Measurements from ENCODE around the gene TXNRD3.

TXNRD3 gene

DNA sequence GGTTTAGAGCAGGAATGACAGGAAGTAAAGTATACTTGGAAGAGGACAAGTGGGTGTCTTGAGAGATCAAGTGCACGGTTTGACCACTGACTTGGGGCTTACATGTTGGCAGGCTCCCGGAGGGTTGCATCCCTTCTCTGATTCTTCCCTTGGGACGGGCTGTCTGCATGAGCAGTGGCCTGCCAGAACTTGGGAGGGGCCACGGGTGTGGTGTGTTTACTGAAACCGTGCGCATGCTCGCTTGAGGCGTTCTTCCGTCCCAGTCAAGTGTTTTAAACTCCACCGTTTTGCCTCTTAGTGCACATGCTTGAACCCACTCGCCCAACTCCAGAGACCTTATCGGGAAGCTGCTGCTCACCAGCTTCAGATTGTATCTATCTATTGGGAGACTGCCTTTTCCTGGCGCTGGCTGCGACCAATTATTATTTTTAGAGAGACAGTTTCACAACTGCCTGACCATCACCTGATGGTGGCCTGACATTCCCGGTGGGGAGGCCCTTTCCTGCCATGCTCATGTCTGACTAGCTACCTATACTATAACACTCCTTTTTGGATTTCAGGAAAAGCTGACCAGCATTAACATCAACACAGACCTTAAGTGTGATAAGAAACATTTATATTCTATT, 81.3 kb downstream of the TXNRD3 start:
- Mint-ChIP-seq H3K27me3 (ENCODE audit: low read depth) (peaks cover 3% of the 10 kb centered on the region), H3K27ac (no peak overlapping the region), H3K9me3 (no peaks in the 10 kb centered on the region), H3K4me3 (no peak overlapping the region), H3K36me3 (ENCODE audit: low read depth) (no peaks in the 10 kb centered on the region), H3K4me1 (ENCODE audit: low read depth) (no peaks in the 10 kb centered on the region)
- no peak for DNase-seq (ENCODE audit: low spot score)

GRCh38 chr3:126571078-126571477, 83.8 kb downstream of the TXNRD3 start:
- H3K4me1 Mint-ChIP-seq (ENCODE audit: low read depth) = no peaks in the 10 kb centered on the region
- no peaks in the 10 kb centered on the region for H3K9me3 Mint-ChIP-seq
- no peak for DNase-seq (ENCODE audit: low spot score)
- peaks cover 8% of the 10 kb centered on the region for H3K27me3 Mint-ChIP-seq (ENCODE audit: low read depth)
- no peak overlapping the region for H3K4me3 Mint-ChIP-seq
- no peak overlapping the region for H3K27ac Mint-ChIP-seq
- no peaks in the 10 kb centered on the region for H3K36me3 Mint-ChIP-seq (ENCODE audit: low read depth)

- no peaks in the 10 kb centered on the region for H3K36me3 Mint-ChIP-seq (ENCODE audit: low read depth)
- H3K27me3 Mint-ChIP-seq (ENCODE audit: low read depth) = peaks cover 13% of the 10 kb centered on the region
- H3K4me1 Mint-ChIP-seq (ENCODE audit: low read depth) = no peaks in the 10 kb centered on the region
- no peaks in the 10 kb centered on the region for H3K9me3 Mint-ChIP-seq
- no peak overlapping the region for H3K4me3 Mint-ChIP-seq
- no peak overlapping the region for H3K27ac Mint-ChIP-seq
- no peak for DNase-seq (ENCODE audit: low spot score)
These were observed 84.8 kb downstream of the TXNRD3 start for GRCh38 chr3:126570103-126570541.

DNA sequence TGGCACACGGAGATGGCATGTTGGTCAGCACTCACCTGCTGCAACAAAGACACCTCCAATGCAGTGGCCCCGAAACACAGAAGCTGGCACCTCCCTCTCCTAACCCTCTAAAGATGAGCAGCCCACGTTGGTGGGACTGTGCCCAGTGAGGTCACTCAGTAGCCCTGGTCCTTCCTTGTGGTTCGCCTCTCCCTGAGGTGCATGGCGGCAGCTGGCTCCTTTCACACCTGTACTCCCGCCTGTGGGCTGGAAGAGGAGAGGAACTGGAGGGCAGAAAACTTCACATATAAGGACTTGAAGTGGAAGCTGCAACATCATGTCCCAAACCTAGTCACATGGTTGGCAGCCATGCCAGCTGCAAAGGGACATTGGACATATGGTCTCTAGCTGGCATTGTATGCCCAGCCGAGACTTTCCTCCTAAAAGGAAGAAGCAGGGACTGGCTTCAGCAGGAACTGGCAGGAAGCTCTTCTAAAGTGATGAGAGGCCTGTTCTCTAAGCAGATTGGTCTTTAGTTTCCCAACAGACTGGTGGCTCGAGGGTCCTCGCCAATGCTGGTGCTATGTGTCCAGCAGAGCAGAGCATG, 85.4 kb downstream of the TXNRD3 start:
- no peak for DNase-seq (ENCODE audit: low spot score)
- no peak overlapping the region for H3K4me3 Mint-ChIP-seq
- H3K36me3 Mint-ChIP-seq (ENCODE audit: low read depth) = no peaks in the 10 kb centered on the region
- H3K4me1 Mint-ChIP-seq (ENCODE audit: low read depth) = no peaks in the 10 kb centered on the region
- no peak overlapping the region for H3K27ac Mint-ChIP-seq
- no peaks in the 10 kb centered on the region for H3K9me3 Mint-ChIP-seq
- H3K27me3 Mint-ChIP-seq (ENCODE audit: low read depth) = peaks cover 16% of the 10 kb centered on the region

DNA sequence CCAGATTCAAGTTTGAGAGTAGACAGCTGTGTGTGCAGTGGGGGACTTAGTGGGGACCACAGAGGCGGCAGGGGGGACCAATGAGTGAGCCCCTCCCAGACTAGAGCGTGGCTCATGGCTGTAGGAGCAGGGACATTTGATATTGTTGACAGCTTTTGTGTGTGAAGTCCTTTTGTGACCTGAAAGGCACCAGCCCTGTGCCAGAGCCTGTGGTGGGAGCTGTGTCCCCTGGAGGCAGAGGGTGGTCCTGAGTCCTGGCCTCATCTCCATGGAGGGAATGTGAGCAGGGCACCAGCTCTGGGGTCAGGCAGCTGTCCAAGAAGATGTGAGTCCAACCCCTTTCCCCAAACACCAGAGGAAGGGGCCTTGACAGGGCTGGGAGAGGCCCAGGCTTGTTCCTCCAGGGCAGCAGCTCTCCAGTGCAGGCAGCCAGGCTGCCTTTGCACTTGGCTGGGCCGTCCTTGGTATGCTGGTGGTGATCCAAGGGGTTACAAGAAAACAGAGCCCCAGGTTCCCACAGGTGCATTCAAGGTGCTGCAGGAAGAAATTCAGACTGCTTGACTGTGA, 86.1 kb downstream of the TXNRD3 start:
- no peaks in the 10 kb centered on the region for H3K36me3 Mint-ChIP-seq (ENCODE audit: low read depth)
- peaks cover 16% of the 10 kb centered on the region for H3K27me3 Mint-ChIP-seq (ENCODE audit: low read depth)
- no peak overlapping the region for H3K4me3 Mint-ChIP-seq
- no peak for DNase-seq (ENCODE audit: low spot score)
- H3K9me3 Mint-ChIP-seq = no peaks in the 10 kb centered on the region
- H3K27ac Mint-ChIP-seq = no peak overlapping the region
- H3K4me1 Mint-ChIP-seq (ENCODE audit: low read depth) = no peaks in the 10 kb centered on the region

- Mint-ChIP-seq H3K9me3 (no peaks in the 10 kb centered on the region), H3K27me3 (ENCODE audit: low read depth) (peaks cover 17% of the 10 kb centered on the region), H3K4me1 (ENCODE audit: low read depth) (no peaks in the 10 kb centered on the region), H3K4me3 (no peak overlapping the region), H3K27ac (no peak overlapping the region), H3K36me3 (ENCODE audit: low read depth) (no peaks in the 10 kb centered on the region)
- DNase-seq (ENCODE audit: low spot score) = no peak
These were observed 87.1 kb downstream of the TXNRD3 start for GRCh38 chr3:126567696-126568438.

- H3K27ac Mint-ChIP-seq = no peak overlapping the region
- H3K4me1 Mint-ChIP-seq (ENCODE audit: low read depth) = no peaks in the 10 kb centered on the region
- no peak for DNase-seq (ENCODE audit: low spot score)
- peaks cover 37% of the 10 kb centered on the region for H3K27me3 Mint-ChIP-seq (ENCODE audit: low read depth)
- H3K36me3 Mint-ChIP-seq (ENCODE audit: low read depth) = no peaks in the 10 kb centered on the region
- no peaks in the 10 kb centered on the region for H3K9me3 Mint-ChIP-seq
- H3K4me3 Mint-ChIP-seq = no peak overlapping the region
These were observed 92.1 kb downstream of the TXNRD3 start for GRCh38 chr3:126562737-126563276.

- Mint-ChIP-seq H3K9me3 (no peaks in the 10 kb centered on the region), H3K4me1 (ENCODE audit: low read depth) (no peaks in the 10 kb centered on the region), H3K4me3 (no peak within 1 kb of the TSS), H3K27ac (no peak within 1 kb of the TSS), H3K27me3 (ENCODE audit: low read depth) (peaks cover 21% of the 10 kb centered on the region), H3K36me3 (ENCODE audit: low read depth) (no peaks in the 10 kb centered on the region)
- no peak for DNase-seq (ENCODE audit: low spot score)
These were observed 96.4 kb downstream of the TXNRD3 start, which contains the start of gene C3orf22 for GRCh38 chr3:126558336-126559071. Gene C3orf22, minus strand, starts transcription at chr3:126558932. Its CDS starts 5,542 bp downstream, at chr3:126553390.

DNA sequence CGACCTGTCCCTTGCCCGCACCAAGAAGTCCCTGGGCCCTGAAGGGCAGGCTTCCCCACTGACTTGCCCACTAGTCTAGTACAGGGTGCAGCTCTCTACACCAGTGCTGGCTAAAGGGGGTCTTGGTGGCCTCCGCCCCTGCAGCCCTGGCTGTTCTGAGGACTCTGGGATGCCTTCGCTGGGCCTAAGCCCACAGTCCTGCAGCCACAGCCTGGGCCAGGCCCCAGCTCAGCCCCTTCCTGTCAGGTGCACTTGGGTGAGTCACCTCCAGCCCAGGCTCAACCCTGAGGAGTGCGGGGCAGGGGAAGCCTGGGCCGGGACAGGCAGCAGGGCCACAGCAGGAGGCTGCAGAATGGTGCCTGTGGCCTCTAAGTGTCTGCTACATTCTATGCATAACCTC, 97.2 kb downstream of the TXNRD3 start:
- H3K36me3 Mint-ChIP-seq (ENCODE audit: low read depth) = no peaks in the 10 kb centered on the region
- H3K27ac Mint-ChIP-seq = no peak overlapping the region
- no peak overlapping the region for H3K4me3 Mint-ChIP-seq
- peaks cover 19% of the 10 kb centered on the region for H3K27me3 Mint-ChIP-seq (ENCODE audit: low read depth)
- H3K9me3 Mint-ChIP-seq = no peaks in the 10 kb centered on the region
- DNase-seq (ENCODE audit: low spot score) = no peak
- H3K4me1 Mint-ChIP-seq (ENCODE audit: low read depth) = no peaks in the 10 kb centered on the region

- Mint-ChIP-seq H3K9me3 (no peaks in the 10 kb centered on the region), H3K27ac (no peak overlapping the region), H3K4me1 (ENCODE audit: low read depth) (no peaks in the 10 kb centered on the region), H3K27me3 (ENCODE audit: low read depth) (peaks cover 15% of the 10 kb centered on the region), H3K4me3 (no peak overlapping the region), H3K36me3 (ENCODE audit: low read depth) (no peaks in the 10 kb centered on the region)
- no peak for DNase-seq (ENCODE audit: low spot score)
These were observed 97.5 kb downstream of the TXNRD3 start for GRCh38 chr3:126557415-126557745.
